Panc1 (cell line): ENCODE data around the gene SNORC. TPM values are rescaled to one million over a fixed set of nuclear protein-coding genes. Genes with fewer than 3 reads are reported as not detected.

Experiments
- ATAC-seq: fragments of 200-7000 bp; cut with Tn5 transposase; 2 replicates; pipeline ENCODE4 v1.9.1; 2020; ENCODE audit warnings: mild to moderate bottlenecking, moderate library complexity
- BruUV-seq: library from RNA; stranded (reverse); fragments of 400-500 nt; replicated peaks from 2 replicates; lab custom pipeline; 2021; lab: Mats Ljungman, UMichigan
- CTCF ChIA-PET: fragments of 300-600 bp; sonication (Branson Sonifier 250); formaldehyde crosslinking; loops from one replicate; lab custom pipeline; 2022; ENCODE audit warnings: antibody characterized with exemption; lab: Charles Lee
- POLR2A ChIA-PET: fragments of 300-600 bp; sonication (Branson Sonifier 250); formaldehyde crosslinking; loops from one replicate; lab custom pipeline; 2022; ENCODE audit warnings: antibody characterized with exemption; lab: Charles Lee
- DNase-seq: peaks from one replicate; pipeline ENCODE4 v3.0.0-alpha.2; 2010; ENCODE audit warnings: low read depth, low spot score
- H3K27ac ChIP-seq: 2 replicates; pipeline ENCODE4 v1.5.1; 2011; ENCODE audit warnings: mild to moderate bottlenecking, low read length, inconsistent platforms
- H3K27me3 ChIP-seq: fragments of 200-500 bp; sonication (Bioruptor generic); 2 replicates; pipeline ENCODE4 v1.6.0; 2014; ENCODE audit warnings: low read length, inconsistent platforms; ENCODE audit not compliant: control insufficient read depth, insufficient read depth
- H3K36me3 ChIP-seq: fragments of 200-500 bp; sonication (Bioruptor generic); 2 replicates; pipeline ENCODE4 v1.5.1; 2014; ENCODE audit warnings: inconsistent platforms, mild to moderate bottlenecking, low read length, moderate library complexity; ENCODE audit not compliant: control insufficient read depth, insufficient read depth
- H3K4me1 ChIP-seq: 2 replicates; pipeline ENCODE4 v1.5.1; 2011; ENCODE audit warnings: inconsistent platforms, mild to moderate bottlenecking, low read length, moderate library complexity; ENCODE audit not compliant: control insufficient read depth, insufficient read depth
- H3K4me3 ChIP-seq, 2 experiments: 2 replicates each; pipeline ENCODE4 v1.5.1; 2011 to 2012; ENCODE audit warnings: low read depth in 2 of 2, low read length in 2 of 2, mild to moderate bottlenecking in 2 of 2, inconsistent platforms in 1 of 2, moderate library complexity in 1 of 2
- H3K9me3 ChIP-seq: fragments of 200-500 bp; sonication (Bioruptor generic); 2 replicates; pipeline ENCODE4 v1.5.1; 2014; ENCODE audit warnings: low read depth, mild to moderate bottlenecking, inconsistent platforms, low read length, moderate library complexity; ENCODE audit not compliant: control insufficient read depth, insufficient read depth
- POLR2AphosphoS5 ChIP-seq: IDR thresholded peaks from 2 replicates; pipeline ENCODE4 v1.6.1; 2012; ENCODE audit warnings: mild to moderate bottlenecking, low read depth, low read length, moderate library complexity
- SIN3A ChIP-seq: IDR thresholded peaks from 2 replicates; pipeline ENCODE4 v1.6.1; 2012; ENCODE audit warnings: low read depth, mild to moderate bottlenecking, low read length, moderate library complexity, borderline replicate concordance; ENCODE audit not compliant: insufficient read depth
- TCF7L2 ChIP-seq: IDR thresholded peaks from 2 replicates; pipeline ENCODE4 v1.6.1; 2011; ENCODE audit warnings: mild to moderate bottlenecking, low read depth, low read length, inconsistent platforms
- in situ Hi-C: cut with HindIII; loops from 2 replicates; pipeline ENCODE4 v1.10.0; 2016; ENCODE audit warnings: low sequenced_read_pairs, low pct_unique_long_range_greater_than_20kb
- intact Hi-C: fragments of 100-400 bp; cut with micrococcal nuclease; formaldehyde crosslinking; loops from one replicate; pipeline ENCODE4 v1.10.0; 2022; ENCODE audit not compliant: unreplicated experiment
- total RNA-seq: library from RNA; stranded (reverse); gene quantifications from one replicate; pipeline ENCODE4 v1.2.1, GENCODE V29; 2021; ENCODE audit not compliant: unreplicated experiment
- TF ChIP-seq, protein P1 (sequence below): fragments of 450-650 bp; IDR thresholded peaks from 2 replicates; pipeline ENCODE4 v1.5.1; 2017; ENCODE audit warnings: mild to moderate bottlenecking
- TF ChIP-seq, protein P2 (sequence below), 2 experiments: IDR thresholded peaks; 2 replicates each; pipeline ENCODE4 v1.6.1; 2011 to 2012; ENCODE audit warnings: low read depth in 2 of 2, control low read depth in 1 of 2, low read length in 1 of 2, mild to moderate bottlenecking in 1 of 2, moderate library complexity in 1 of 2; ENCODE audit not compliant: insufficient read depth in 1 of 2

SNORC gene
- total RNA-seq, 1 experiment from 2014 or later, result 6.8 TPM

GRCh38 chr2:232892221-232892620, 22.2 kb downstream of the SNORC start:
- BruUV-seq, result no TSS peak
- in situ Hi-C loops (no loop called here), intact Hi-C loops (no loop called here)
- Histone ChIP-seq H3K36me3 (no peaks in the 10 kb centered on the region), H3K27me3 (no peaks in the 10 kb centered on the region), H3K27ac (no peak overlapping the region), H3K4me3 (no peak overlapping the region), H3K9me3 (no peaks in the 10 kb centered on the region), H3K4me1 (no peaks in the 10 kb centered on the region)
- ATAC-seq, result no peak
- ChIA-PET CTCF (interaction anchor here (0.6 kb wide), 1 partner anchor 25 kb away, joined by 3 read pairs; no protein-coding TSS in a partner anchor), POLR2A (no interaction called here)
- DNase-seq, result no peak
- TF ChIP-seq, protein P1, sequence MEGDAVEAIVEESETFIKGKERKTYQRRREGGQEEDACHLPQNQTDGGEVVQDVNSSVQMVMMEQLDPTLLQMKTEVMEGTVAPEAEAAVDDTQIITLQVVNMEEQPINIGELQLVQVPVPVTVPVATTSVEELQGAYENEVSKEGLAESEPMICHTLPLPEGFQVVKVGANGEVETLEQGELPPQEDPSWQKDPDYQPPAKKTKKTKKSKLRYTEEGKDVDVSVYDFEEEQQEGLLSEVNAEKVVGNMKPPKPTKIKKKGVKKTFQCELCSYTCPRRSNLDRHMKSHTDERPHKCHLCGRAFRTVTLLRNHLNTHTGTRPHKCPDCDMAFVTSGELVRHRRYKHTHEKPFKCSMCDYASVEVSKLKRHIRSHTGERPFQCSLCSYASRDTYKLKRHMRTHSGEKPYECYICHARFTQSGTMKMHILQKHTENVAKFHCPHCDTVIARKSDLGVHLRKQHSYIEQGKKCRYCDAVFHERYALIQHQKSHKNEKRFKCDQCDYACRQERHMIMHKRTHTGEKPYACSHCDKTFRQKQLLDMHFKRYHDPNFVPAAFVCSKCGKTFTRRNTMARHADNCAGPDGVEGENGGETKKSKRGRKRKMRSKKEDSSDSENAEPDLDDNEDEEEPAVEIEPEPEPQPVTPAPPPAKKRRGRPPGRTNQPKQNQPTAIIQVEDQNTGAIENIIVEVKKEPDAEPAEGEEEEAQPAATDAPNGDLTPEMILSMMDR, result no peak
- TF ChIP-seq POLR2AphosphoS5, result no peak
- no peak for TF ChIP-seq SIN3A
- no peak for TF ChIP-seq TCF7L2
- TF ChIP-seq, protein P2, sequence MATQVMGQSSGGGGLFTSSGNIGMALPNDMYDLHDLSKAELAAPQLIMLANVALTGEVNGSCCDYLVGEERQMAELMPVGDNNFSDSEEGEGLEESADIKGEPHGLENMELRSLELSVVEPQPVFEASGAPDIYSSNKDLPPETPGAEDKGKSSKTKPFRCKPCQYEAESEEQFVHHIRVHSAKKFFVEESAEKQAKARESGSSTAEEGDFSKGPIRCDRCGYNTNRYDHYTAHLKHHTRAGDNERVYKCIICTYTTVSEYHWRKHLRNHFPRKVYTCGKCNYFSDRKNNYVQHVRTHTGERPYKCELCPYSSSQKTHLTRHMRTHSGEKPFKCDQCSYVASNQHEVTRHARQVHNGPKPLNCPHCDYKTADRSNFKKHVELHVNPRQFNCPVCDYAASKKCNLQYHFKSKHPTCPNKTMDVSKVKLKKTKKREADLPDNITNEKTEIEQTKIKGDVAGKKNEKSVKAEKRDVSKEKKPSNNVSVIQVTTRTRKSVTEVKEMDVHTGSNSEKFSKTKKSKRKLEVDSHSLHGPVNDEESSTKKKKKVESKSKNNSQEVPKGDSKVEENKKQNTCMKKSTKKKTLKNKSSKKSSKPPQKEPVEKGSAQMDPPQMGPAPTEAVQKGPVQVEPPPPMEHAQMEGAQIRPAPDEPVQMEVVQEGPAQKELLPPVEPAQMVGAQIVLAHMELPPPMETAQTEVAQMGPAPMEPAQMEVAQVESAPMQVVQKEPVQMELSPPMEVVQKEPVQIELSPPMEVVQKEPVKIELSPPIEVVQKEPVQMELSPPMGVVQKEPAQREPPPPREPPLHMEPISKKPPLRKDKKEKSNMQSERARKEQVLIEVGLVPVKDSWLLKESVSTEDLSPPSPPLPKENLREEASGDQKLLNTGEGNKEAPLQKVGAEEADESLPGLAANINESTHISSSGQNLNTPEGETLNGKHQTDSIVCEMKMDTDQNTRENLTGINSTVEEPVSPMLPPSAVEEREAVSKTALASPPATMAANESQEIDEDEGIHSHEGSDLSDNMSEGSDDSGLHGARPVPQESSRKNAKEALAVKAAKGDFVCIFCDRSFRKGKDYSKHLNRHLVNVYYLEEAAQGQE (IDR thresholded peaks at IDR 0.05; ENCODE audit: insufficient read depth in 1 of 2, low read depth in 2 of 2, low read length in 1 of 2), result no peak

DNA sequence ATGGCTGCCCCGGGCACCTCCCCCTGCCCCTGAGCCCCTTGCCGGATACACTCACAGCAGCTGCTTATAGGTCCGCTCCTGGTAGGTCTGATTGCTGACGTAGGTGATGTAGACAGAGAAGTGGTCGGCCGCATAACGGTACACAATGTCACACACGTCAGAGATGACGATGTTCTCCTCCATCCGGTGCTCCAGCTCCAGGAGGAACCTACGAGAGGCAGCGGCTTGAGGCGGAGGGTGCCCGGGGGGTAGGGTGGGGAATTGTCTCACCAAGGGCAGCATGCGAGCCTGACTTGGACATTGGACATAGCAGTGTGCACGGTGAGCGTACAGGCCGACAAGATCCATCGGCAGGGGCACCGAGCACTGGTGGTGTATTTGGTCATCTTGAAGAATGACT, 22.8 kb downstream of the SNORC start:
- DNase-seq, result no peak
- Histone ChIP-seq H3K27ac (no peak overlapping the region), H3K36me3 (no peaks in the 10 kb centered on the region), H3K4me1 (no peaks in the 10 kb centered on the region), H3K9me3 (no peaks in the 10 kb centered on the region), H3K4me3 (no peak overlapping the region), H3K27me3 (no peaks in the 10 kb centered on the region)
- ChIA-PET POLR2A (no interaction called here), CTCF (interaction anchor here (0.6 kb wide), 1 partner anchor 24 kb away, joined by 3 read pairs; no protein-coding TSS in a partner anchor)
- in situ Hi-C loops (no loop called here), intact Hi-C loops (no loop called here)
- ATAC-seq, result no peak
- BruUV-seq, result no TSS peak
- TF ChIP-seq, protein P1, result no peak
- TF ChIP-seq POLR2AphosphoS5, result no peak
